Esophagus squamous epithelium (tissue), 4 donors: ENCODE data around the gene CSMD2.

Experiments used
- CTCF ChIP-seq, 6 experiments: fragments of 450-650 bp in 4 of 6; fragments of 200-600 bp in 2 of 6; sonication (generic) in 2 of 6; IDR thresholded peaks; one replicate each; pipeline ENCODE4 v1.5.1; 2016 to 2019; ENCODE audit warnings: antibody characterized with exemption in 6 of 6, mild to moderate bottlenecking in 4 of 6, moderate library complexity in 4 of 6
- POLR2A ChIP-seq, 4 donors: fragments of 450-650 bp; IDR thresholded peaks; one replicate each; pipeline ENCODE4 v1.6.1; 2017; ENCODE audit warnings: antibody characterized with exemption in 4 of 4, mild to moderate bottlenecking in 4 of 4, moderate library complexity in 3 of 4

GRCh38 chr1:33970148-33970825 is 194.7 kb downstream of the CSMD2 start:
- TF ChIP-seq CTCF (IDR thresholded peaks at IDR 0.05), result no peak
- TF ChIP-seq POLR2A (IDR thresholded peaks at IDR 0.05), result no peak
